Measurements from ENCODE around the gene C2orf92.

DNA sequence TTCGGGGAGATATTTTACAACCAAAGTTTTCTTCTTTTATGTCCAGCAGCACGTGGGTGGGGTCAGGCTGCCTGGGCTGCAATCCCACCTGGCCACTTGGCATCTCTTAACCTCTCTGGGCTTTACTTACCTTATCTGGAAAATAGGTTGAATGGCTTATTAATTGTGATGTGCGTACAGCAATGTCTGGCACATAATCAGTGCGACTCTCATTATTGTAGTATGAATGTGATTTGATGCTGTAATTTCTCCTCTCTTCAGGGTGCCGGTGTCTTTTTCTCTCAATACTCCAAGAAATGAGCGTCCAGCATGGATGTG lies 41.8 kb downstream of the C2orf92 start:
- TF ChIP-seq EZH2 (IDR thresholded peaks at IDR 0.05; ENCODE audit: insufficient read depth, poor library complexity, severe bottlenecking) = no peak
- TF ChIP-seq EZH2phosphoT487 (IDR thresholded peaks at IDR 0.05; ENCODE audit: insufficient read depth, low read depth) = no peak

All from GM23248 (cell line).